ENCODE results near the gene CACNA2D3.

DNA sequence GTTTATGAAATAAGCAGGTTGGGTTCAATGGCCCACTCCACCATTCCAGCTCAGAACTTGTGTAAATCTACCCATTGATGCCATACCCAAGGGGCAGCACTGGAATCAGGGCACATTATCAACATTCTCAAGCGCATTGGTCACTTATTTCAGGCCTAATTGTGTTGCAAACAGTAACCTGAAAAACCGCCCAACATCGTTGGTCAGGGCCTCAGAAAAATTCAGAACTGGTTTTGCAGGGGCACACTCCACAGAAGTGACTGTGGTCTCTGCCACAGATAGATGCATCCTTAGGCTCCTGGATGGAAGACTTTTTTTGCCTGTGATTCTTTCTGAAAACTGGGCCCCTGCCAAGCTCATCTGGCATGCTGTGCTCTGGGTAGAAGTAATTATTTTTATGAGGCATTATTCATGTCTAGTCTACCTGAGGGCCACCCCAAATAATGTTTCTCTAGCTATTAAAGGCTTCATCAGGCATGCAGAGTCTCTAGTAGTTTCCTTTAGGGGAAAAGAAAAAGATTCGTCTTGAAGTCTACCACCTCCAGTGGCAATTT is 827.2 kb downstream of the CACNA2D3 start:
- TF ChIP-seq EZH2 (IDR thresholded peaks at IDR 0.05; ENCODE audit: insufficient read depth, poor library complexity, severe bottlenecking) (no peak), EZH2phosphoT487 (IDR thresholded peaks at IDR 0.05; ENCODE audit: insufficient read depth, low read depth) (no peak)
